ENCODE results near the gene LZTS2.
A peak's percentile ranks its signal among the peaks of the same experiment; 100 is the strongest.

LZTS2 gene

DNA sequence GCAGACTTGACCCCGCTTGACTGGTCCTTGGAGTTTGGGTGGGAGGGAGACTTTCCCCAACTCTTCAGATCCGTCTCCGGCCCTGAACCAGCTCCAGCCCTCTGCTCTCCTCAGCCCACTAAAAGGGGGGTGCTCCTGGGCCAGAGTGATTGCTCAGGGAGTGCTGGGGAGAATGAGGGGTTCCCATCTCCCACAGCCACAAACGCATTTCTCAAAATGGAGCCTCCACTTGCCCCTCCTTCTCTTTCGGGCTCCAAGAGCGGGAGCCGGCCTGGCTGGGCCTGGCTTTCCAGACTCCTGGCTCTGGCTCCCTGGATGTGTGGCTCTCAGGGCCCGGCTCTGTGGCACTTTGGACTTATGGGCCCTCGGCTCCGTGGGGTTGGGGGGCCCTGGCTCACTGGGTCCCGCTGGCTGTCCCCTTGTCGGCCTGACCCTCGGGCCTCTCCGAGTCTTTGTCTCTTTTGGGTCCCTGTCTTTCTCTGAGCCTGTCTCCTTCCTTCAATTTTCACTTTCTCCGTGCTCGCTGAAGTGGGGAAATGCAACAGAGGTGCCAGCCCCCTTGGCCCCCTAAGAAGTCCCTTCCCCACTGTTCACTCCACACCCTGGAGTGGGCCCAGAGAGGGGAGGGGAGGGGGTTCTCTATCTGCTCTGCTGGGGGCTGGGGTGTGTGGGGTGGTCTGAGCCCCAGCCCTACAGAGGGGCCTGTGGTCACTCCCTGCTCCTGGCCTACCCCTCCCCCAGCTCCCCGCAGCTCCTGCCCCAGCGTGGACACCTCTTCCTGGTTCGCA is 713 bp downstream of the LZTS2 start (continued):
- TF ChIP-seq, protein P1, sequence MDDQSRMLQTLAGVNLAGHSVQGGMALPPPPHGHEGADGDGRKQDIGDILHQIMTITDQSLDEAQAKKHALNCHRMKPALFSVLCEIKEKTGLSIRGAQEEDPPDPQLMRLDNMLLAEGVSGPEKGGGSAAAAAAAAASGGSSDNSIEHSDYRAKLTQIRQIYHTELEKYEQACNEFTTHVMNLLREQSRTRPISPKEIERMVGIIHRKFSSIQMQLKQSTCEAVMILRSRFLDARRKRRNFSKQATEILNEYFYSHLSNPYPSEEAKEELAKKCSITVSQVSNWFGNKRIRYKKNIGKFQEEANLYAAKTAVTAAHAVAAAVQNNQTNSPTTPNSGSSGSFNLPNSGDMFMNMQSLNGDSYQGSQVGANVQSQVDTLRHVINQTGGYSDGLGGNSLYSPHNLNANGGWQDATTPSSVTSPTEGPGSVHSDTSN (CRISPR knock-in tag; IDR thresholded peaks at IDR 0.05): no peak
- no peak for TF ChIP-seq ZBTB7A (tag by site-specific recombination; IDR thresholded peaks at IDR 0.05; ENCODE audit: low read depth)
- no peak for TF ChIP-seq SCRT1 (tag by site-specific recombination; IDR thresholded peaks at IDR 0.05; ENCODE audit: borderline replicate concordance)
- no peak for TF ChIP-seq HOXA7 (CRISPR knock-in tag; IDR thresholded peaks at IDR 0.05; ENCODE audit: borderline replicate concordance)
- TF ChIP-seq SETDB1 (IDR thresholded peaks at IDR 0.05; ENCODE audit: insufficient read length, low read length): no peak
- TF ChIP-seq, protein P2, sequence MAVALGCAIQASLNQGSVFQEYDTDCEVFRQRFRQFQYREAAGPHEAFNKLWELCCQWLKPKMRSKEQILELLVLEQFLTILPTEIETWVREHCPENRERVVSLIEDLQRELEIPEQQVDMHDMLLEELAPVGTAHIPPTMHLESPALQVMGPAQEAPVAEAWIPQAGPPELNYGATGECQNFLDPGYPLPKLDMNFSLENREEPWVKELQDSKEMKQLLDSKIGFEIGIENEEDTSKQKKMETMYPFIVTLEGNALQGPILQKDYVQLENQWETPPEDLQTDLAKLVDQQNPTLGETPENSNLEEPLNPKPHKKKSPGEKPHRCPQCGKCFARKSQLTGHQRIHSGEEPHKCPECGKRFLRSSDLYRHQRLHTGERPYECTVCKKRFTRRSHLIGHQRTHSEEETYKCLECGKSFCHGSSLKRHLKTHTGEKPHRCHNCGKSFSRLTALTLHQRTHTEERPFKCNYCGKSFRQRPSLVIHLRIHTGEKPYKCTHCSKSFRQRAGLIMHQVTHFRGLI (tag by site-specific recombination; IDR thresholded peaks at IDR 0.05): no peak
- TF ChIP-seq ZNF214 (tag by site-specific recombination; IDR thresholded peaks at IDR 0.05; ENCODE audit: borderline replicate concordance): no peak
- TF ChIP-seq, protein P3, sequence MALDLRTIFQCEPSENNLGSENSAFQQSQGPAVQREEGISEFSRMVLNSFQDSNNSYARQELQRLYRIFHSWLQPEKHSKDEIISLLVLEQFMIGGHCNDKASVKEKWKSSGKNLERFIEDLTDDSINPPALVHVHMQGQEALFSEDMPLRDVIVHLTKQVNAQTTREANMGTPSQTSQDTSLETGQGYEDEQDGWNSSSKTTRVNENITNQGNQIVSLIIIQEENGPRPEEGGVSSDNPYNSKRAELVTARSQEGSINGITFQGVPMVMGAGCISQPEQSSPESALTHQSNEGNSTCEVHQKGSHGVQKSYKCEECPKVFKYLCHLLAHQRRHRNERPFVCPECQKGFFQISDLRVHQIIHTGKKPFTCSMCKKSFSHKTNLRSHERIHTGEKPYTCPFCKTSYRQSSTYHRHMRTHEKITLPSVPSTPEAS (tag by site-specific recombination; IDR thresholded peaks at IDR 0.05): no peak
- TF ChIP-seq, protein P4, sequence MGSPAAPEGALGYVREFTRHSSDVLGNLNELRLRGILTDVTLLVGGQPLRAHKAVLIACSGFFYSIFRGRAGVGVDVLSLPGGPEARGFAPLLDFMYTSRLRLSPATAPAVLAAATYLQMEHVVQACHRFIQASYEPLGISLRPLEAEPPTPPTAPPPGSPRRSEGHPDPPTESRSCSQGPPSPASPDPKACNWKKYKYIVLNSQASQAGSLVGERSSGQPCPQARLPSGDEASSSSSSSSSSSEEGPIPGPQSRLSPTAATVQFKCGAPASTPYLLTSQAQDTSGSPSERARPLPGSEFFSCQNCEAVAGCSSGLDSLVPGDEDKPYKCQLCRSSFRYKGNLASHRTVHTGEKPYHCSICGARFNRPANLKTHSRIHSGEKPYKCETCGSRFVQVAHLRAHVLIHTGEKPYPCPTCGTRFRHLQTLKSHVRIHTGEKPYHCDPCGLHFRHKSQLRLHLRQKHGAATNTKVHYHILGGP (tag by site-specific recombination; IDR thresholded peaks at IDR 0.05): no peak
- TF ChIP-seq ZNF521 (tag by site-specific recombination; IDR thresholded peaks at IDR 0.05): no peak
- peak; percentile 7; the same call in 1 of the 2 replicates for TF ChIP-seq ZBTB20 (tag by site-specific recombination; IDR thresholded peaks at IDR 0.05)
- TF ChIP-seq ZNF548 (tag by site-specific recombination; IDR thresholded peaks at IDR 0.05): no peak
- no peak for TF ChIP-seq ZNF112 (tag by site-specific recombination; IDR thresholded peaks at IDR 0.05)
- TF ChIP-seq BCL11B (tag by site-specific recombination; IDR thresholded peaks at IDR 0.05; ENCODE audit: low read depth): no peak
- TF ChIP-seq ZNF274 (IDR thresholded peaks at IDR 0.05; ENCODE audit: low read length): no peak
- no peak for TF ChIP-seq ZNF274 (tag by site-specific recombination; IDR thresholded peaks at IDR 0.05; ENCODE audit: borderline replicate concordance)
- TF ChIP-seq, protein P5, sequence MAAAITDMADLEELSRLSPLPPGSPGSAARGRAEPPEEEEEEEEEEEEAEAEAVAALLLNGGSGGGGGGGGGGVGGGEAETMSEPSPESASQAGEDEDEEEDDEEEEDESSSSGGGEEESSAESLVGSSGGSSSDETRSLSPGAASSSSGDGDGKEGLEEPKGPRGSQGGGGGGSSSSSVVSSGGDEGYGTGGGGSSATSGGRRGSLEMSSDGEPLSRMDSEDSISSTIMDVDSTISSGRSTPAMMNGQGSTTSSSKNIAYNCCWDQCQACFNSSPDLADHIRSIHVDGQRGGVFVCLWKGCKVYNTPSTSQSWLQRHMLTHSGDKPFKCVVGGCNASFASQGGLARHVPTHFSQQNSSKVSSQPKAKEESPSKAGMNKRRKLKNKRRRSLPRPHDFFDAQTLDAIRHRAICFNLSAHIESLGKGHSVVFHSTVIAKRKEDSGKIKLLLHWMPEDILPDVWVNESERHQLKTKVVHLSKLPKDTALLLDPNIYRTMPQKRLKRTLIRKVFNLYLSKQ (tag by site-specific recombination; IDR thresholded peaks at IDR 0.05; ENCODE audit: borderline replicate concordance): no peak
- TF ChIP-seq ZNF777 (tag by site-specific recombination; IDR thresholded peaks at IDR 0.05; ENCODE audit: borderline replicate concordance): no peak
- no peak for TF ChIP-seq ZNF24 (tag by site-specific recombination; IDR thresholded peaks at IDR 0.05)
- TF ChIP-seq ZNF704 (tag by site-specific recombination; IDR thresholded peaks at IDR 0.05): no peak
- no peak for TF ChIP-seq ZNF404 (tag by site-specific recombination; IDR thresholded peaks at IDR 0.05)
- TF ChIP-seq ZNF707 (tag by site-specific recombination; IDR thresholded peaks at IDR 0.05): no peak
- no peak for TF ChIP-seq ZBTB11 (tag by site-specific recombination; conservative IDR thresholded peaks at IDR 0.05; ENCODE audit: low read depth)
- TF ChIP-seq HOXC10 (CRISPR knock-in tag; IDR thresholded peaks at IDR 0.05): no peak
- no peak for TF ChIP-seq ZNF23 (tag by site-specific recombination; IDR thresholded peaks at IDR 0.05; ENCODE audit: borderline replicate concordance)
- TF ChIP-seq, protein P6, sequence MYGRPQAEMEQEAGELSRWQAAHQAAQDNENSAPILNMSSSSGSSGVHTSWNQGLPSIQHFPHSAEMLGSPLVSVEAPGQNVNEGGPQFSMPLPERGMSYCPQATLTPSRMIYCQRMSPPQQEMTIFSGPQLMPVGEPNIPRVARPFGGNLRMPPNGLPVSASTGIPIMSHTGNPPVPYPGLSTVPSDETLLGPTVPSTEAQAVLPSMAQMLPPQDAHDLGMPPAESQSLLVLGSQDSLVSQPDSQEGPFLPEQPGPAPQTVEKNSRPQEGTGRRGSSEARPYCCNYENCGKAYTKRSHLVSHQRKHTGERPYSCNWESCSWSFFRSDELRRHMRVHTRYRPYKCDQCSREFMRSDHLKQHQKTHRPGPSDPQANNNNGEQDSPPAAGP (tag by site-specific recombination; IDR thresholded peaks at IDR 0.05): no peak; the same call in 1 of the 2 replicates
- TF ChIP-seq ZNF558 (tag by site-specific recombination; IDR thresholded peaks at IDR 0.05): no peak
